ENCODE measurements around the gene ZNF107.
"Not testable (repeated sequence)": the region's sequence is repeated elsewhere in the genome, so short reads cannot be mapped to it uniquely, and the experiment has no call there.

Gene ZNF107

DNA sequence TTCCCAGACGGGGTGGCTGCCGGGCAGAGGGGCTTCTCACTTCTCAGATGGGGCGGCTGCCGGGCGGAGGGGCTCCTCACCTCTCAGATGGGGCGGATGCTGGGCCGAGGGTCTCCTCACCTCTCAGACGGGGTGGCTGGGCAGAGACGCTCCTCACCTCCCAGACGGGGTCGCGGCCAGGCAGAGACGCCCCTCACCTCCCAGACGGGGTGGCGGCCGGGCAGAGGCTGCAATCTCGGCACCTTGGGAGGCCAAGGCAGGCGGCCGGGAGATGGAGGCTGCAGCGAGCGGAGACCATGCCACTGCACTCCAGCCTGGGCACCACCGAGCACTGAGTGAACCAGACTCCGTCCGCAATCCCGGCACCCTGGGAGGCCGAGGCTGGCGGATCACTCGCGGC is 73.0 kb downstream of the ZNF107 start:
- not testable (repeated sequence) for H3K36me3 ChIP-seq (ENCODE audit: insufficient read depth, low read length); H3K27ac ChIP-seq (ENCODE audit: low read depth, low read length); H3K4me1 ChIP-seq (ENCODE audit: insufficient read depth, low read length); H3K4me3 ChIP-seq (ENCODE audit: low read length); H3K27me3 ChIP-seq (ENCODE audit: insufficient read depth, low read length); H3K9ac ChIP-seq (ENCODE audit: low read depth, low read length)
- peaks cover 52% of the 10 kb centered on the region for H3K9me3 ChIP-seq (ENCODE audit: insufficient read depth, low read depth, low read length)
- 92% methylated on average over 29 of the region's 29 CpGs for WGBS

DNA sequence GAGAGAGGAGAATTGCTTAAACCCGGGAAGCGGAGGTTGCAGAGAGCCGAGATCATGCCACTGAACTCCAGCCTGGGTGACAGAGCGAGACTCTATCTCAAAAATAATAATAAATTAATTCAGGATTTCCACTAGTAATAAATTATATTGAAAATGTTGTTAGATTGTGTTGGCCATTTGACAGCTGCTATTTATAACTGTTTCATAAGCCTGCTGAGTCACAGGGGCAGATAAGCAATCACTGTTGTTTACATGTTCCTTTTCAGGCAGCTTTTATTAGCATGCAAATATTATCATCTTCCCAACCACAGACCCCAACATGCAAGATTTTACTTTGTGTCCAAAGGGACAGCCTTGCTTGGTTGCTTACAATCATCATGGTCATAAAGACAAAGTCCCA is 78.7 kb downstream of the ZNF107 start:
- no peak overlapping the region for H3K27ac ChIP-seq (ENCODE audit: low read depth, low read length)
- 91% methylated on average over 3 of the region's 4 CpGs for WGBS
- H3K9me3 ChIP-seq (ENCODE audit: insufficient read depth, low read depth, low read length) = peaks cover 64% of the 10 kb centered on the region
- H3K36me3 ChIP-seq (ENCODE audit: insufficient read depth, low read length) = no peaks in the 10 kb centered on the region
- H3K27me3 ChIP-seq (ENCODE audit: insufficient read depth, low read length) = no peaks in the 10 kb centered on the region
- no peak overlapping the region for H3K4me3 ChIP-seq (ENCODE audit: low read length)
- no peak overlapping the region for H3K9ac ChIP-seq (ENCODE audit: low read depth, low read length)
- H3K4me1 ChIP-seq (ENCODE audit: insufficient read depth, low read length) = no peaks in the 10 kb centered on the region

DNA sequence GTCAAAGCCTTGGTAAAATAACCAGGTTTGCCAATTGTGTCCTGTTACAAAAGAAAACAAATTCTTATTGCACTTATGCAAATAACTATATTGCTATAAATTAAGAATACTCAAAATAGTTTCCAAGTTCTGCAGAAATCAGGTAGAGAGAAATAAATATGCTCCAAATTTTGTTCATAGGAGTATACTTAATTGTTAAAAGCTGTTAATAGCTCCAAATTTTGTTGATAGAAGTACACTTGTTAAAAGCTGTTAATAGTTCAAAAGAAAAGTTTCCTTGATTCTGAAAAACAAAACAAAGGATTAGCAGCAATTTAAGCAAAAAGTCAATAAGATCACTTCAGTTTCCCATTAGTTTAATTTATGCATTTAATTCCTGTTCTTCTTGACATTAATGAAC is 81.9 kb downstream of the ZNF107 start:
- no peak overlapping the region for H3K27ac ChIP-seq (ENCODE audit: low read depth, low read length)
- no peak overlapping the region for H3K9ac ChIP-seq (ENCODE audit: low read depth, low read length)
- no peaks in the 10 kb centered on the region for H3K36me3 ChIP-seq (ENCODE audit: insufficient read depth, low read length)
- H3K27me3 ChIP-seq (ENCODE audit: insufficient read depth, low read length) = no peaks in the 10 kb centered on the region
- peaks cover 67% of the 10 kb centered on the region for H3K9me3 ChIP-seq (ENCODE audit: insufficient read depth, low read depth, low read length)
- H3K4me1 ChIP-seq (ENCODE audit: insufficient read depth, low read length) = no peaks in the 10 kb centered on the region
- H3K4me3 ChIP-seq (ENCODE audit: low read length) = no peak overlapping the region

DNA sequence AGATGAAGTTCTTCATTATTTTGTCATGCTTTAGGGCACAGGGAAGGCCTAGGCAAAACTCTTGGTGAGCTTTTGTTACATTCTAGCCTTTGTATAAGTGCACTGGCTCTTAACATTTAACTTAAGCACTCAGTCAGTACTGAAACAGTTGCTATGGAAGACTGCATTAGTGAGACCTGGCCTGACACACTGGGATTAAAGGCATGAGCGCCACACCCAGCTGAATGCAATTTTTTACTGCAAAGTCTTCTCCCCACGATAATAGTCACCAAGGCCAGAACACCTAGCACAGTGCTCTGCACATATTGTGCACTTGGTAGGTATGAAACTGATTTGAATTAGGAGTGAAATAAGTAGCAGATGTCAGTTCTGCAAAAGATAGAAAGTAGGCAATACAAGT is 87.1 kb downstream of the ZNF107 start:
- H3K9me3 ChIP-seq (ENCODE audit: insufficient read depth, low read depth, low read length) = peaks cover 63% of the 10 kb centered on the region
- WGBS = 44% methylated on average over 2 of the region's 2 CpGs
- H3K27ac ChIP-seq (ENCODE audit: low read depth, low read length) = no peak overlapping the region
- no peaks in the 10 kb centered on the region for H3K27me3 ChIP-seq (ENCODE audit: insufficient read depth, low read length)
- no peak overlapping the region for H3K4me3 ChIP-seq (ENCODE audit: low read length)
- H3K36me3 ChIP-seq (ENCODE audit: insufficient read depth, low read length) = no peaks in the 10 kb centered on the region
- no peaks in the 10 kb centered on the region for H3K4me1 ChIP-seq (ENCODE audit: insufficient read depth, low read length)
- no peak overlapping the region for H3K9ac ChIP-seq (ENCODE audit: low read depth, low read length)

DNA sequence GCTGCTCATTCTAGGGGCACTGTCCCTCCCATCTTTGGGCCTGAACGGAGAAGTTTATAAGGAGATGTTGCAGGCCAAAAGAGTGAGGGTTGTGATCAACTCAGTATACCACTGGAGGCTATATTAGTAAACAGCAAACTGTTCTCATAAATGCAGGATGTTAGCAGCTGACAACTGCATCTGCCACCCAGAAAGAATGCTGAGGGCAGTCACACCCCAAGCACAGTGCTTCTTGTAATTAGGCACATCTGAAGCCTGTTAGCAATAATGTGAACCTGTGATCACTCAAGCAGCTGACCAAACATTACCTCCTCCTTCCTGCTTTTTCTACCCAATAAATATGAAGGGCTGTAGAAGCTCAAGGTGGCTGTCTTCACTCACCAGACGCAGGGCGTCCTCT is 89.9 kb downstream of the ZNF107 start:
- WGBS = 83% methylated on average over 2 of the region's 3 CpGs
- Histone ChIP-seq H3K27me3 (ENCODE audit: insufficient read depth, low read length) (no peaks in the 10 kb centered on the region), H3K27ac (ENCODE audit: low read depth, low read length) (no peak overlapping the region), H3K4me3 (ENCODE audit: low read length) (no peak overlapping the region), H3K4me1 (ENCODE audit: insufficient read depth, low read length) (no peaks in the 10 kb centered on the region), H3K9ac (ENCODE audit: low read depth, low read length) (no peak overlapping the region), H3K9me3 (ENCODE audit: insufficient read depth, low read depth, low read length) (peaks cover 45% of the 10 kb centered on the region), H3K36me3 (ENCODE audit: insufficient read depth, low read length) (no peaks in the 10 kb centered on the region)

DNA sequence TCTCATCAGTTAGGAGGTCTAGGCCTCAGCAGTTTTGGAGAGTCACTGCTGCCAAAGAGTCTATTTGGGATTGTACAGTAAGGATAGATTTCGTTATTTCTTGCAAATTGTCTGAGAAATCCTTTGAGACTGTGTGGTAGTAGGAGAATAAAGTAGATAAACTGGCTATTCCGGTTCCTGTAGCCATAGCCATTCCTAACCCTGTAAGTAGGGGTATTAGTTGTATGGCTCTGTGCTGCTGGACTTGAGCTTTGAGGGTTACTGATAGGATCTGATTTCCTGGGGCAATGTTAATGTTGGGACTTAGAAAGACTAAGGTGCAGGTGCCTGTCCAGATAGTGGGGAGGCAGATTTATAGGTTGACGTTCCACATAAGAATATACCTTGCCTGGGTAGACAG is 92.2 kb downstream of the ZNF107 start:
- Histone ChIP-seq H3K36me3 (ENCODE audit: insufficient read depth, low read length) (no peaks in the 10 kb centered on the region), H3K4me1 (ENCODE audit: insufficient read depth, low read length) (no peaks in the 10 kb centered on the region), H3K9me3 (ENCODE audit: insufficient read depth, low read depth, low read length) (peaks cover 41% of the 10 kb centered on the region), H3K4me3 (ENCODE audit: low read length) (no peak overlapping the region), H3K27me3 (ENCODE audit: insufficient read depth, low read length) (no peaks in the 10 kb centered on the region), H3K9ac (ENCODE audit: low read depth, low read length) (no peak overlapping the region), H3K27ac (ENCODE audit: low read depth, low read length) (no peak overlapping the region)
- 61% methylated on average over 3 of the region's 3 CpGs for WGBS
